Natural killer cell (primary cell): Measurements from ENCODE around the gene KRT31. TPM values are rescaled to one million over a fixed set of nuclear protein-coding genes. Genes with fewer than 3 reads are reported as not detected.
"Not testable (repeated sequence)": the region's sequence is repeated elsewhere in the genome, so short reads cannot be mapped to it uniquely, and the experiment has no call there.

Experiments
- ATAC-seq, 3 donors: fragments of 150-1000 bp in 2 of 3; fragments of 200-7000 bp in 1 of 3; cut with Tn5 transposase; 1 replicate in 1 of 3; 2 replicates in 2 of 3; pipeline ENCODE4 v1.10.0; 2021; ENCODE audit warnings: mild to moderate bottlenecking in 2 of 3, moderate library complexity in 2 of 3
- DNase-seq, 2 donors: peaks; one replicate each; pipeline versions ENCODE4 v3.0.0 to v3.0.0-alpha.2; 2013 to 2021; ENCODE audit warnings: mixed read lengths in 1 of 2
- H3K27ac ChIP-seq: one replicate; pipeline ENCODE4 v1.5.1; 2013; ENCODE audit warnings: mild to moderate bottlenecking, low read length
- H3K27me3 ChIP-seq: one replicate; pipeline ENCODE4 v1.6.1; 2013; ENCODE audit warnings: low read length; ENCODE audit not compliant: control insufficient read depth, insufficient read depth
- H3K36me3 ChIP-seq: one replicate; pipeline ENCODE4 v1.6.1; 2013; ENCODE audit warnings: low read length; ENCODE audit not compliant: control insufficient read depth, insufficient read depth
- H3K4me1 ChIP-seq: one replicate; pipeline ENCODE4 v1.6.1; 2013; ENCODE audit warnings: low read length; ENCODE audit not compliant: control insufficient read depth, insufficient read depth
- H3K4me3 ChIP-seq: one replicate; pipeline ENCODE4 v1.5.1; 2013; ENCODE audit warnings: low read length
- H3K9me3 ChIP-seq: one replicate; pipeline ENCODE4 v1.6.1; 2013; ENCODE audit warnings: low read length; ENCODE audit not compliant: control insufficient read depth, insufficient read depth
- H3K27ac Mint-ChIP-seq, 2 donors: one replicate each; pipeline ENCODE4 v1.8.0; 2022; ENCODE audit warnings: mild to moderate bottlenecking in 2 of 2, mixed read lengths in 2 of 2, moderate library complexity in 1 of 2
- H3K27me3 Mint-ChIP-seq, 2 donors: one replicate each; pipeline ENCODE4 v1.8.0; 2022; ENCODE audit warnings: low read depth in 2 of 2, mixed read lengths in 2 of 2
- H3K36me3 Mint-ChIP-seq: one replicate; pipeline ENCODE4 v1.8.0; 2022; ENCODE audit warnings: mixed read lengths
- H3K4me1 Mint-ChIP-seq, 2 donors: one replicate each; pipeline ENCODE4 v1.8.0; 2022; ENCODE audit warnings: mixed read lengths in 2 of 2
- H3K4me3 Mint-ChIP-seq: one replicate; pipeline ENCODE4 v1.8.0; 2022; ENCODE audit warnings: mild to moderate bottlenecking, moderate library complexity, mixed read lengths
- H3K9me3 Mint-ChIP-seq, 2 donors: one replicate each; pipeline ENCODE4 v1.8.0; 2022; ENCODE audit warnings: mixed read lengths in 2 of 2
- CTCF ChIP-seq: fragments of 200-600 bp; IDR thresholded peaks from one replicate; pipeline ENCODE4 v1.8.0; 2022; ENCODE audit warnings: antibody characterized with exemption
- WGBS: methylation state at CpG from one replicate; pipeline ENCODE4 v1.1.7; 2013; ENCODE audit warnings: missing lambda C conversion rate; ENCODE audit not compliant: insufficient coverage; 5-methylcytosine and 5-hydroxymethylcytosine counted together
- intact Hi-C: fragments of 100-400 bp; cut with micrococcal nuclease; formaldehyde crosslinking; loops from one replicate; pipeline ENCODE4 v1.14.2; 2022
- total RNA-seq, 4 donors: library from RNA; stranded (reverse); fragments of 120-200 nt in 1 of 4; gene quantifications; one replicate each; pipeline versions ENCODE4 v1.2.3 to v1.2.4, GENCODE V29; 2013 to 2022

The KRT31 gene
- total RNA-seq, 3 donors from 2014 or later (not counting 1 experiment from before 2014, with no cell fraction given) = not detected

GRCh38 chr17:41396340-41396739, 1.1 kb downstream of the KRT31 start:
- Histone ChIP-seq H3K27ac (no peak overlapping the region), H3K27me3 (no peaks in the 10 kb centered on the region), H3K4me3 (no peak overlapping the region), H3K9me3 (no peaks in the 10 kb centered on the region), H3K4me1 (no peaks in the 10 kb centered on the region), H3K36me3 (no peaks in the 10 kb centered on the region)
- no peak for ATAC-seq
- TF ChIP-seq CTCF = no peak
- no peak overlapping the region for H3K4me3 Mint-ChIP-seq
- H3K27me3 Mint-ChIP-seq = peaks cover 14 to 24% of the 10 kb centered on the region in 2 donors
- no peak for DNase-seq
- H3K36me3 Mint-ChIP-seq = no peaks in the 10 kb centered on the region
- H3K4me1 Mint-ChIP-seq = no peaks in the 10 kb centered on the region
- intact Hi-C loops = no loop called here
- no peaks in the 10 kb centered on the region for H3K9me3 Mint-ChIP-seq
- H3K27ac Mint-ChIP-seq = no peak overlapping the region
- 94% methylated on average over 7 of the region's 7 CpGs for WGBS

GRCh38 chr17:41395611-41396010, 1.8 kb downstream of the KRT31 start:
- H3K27me3 Mint-ChIP-seq = peaks cover 12 to 20% of the 10 kb centered on the region in 2 donors
- H3K4me1 ChIP-seq = no peaks in the 10 kb centered on the region
- H3K4me1 Mint-ChIP-seq = no peaks in the 10 kb centered on the region
- H3K36me3 Mint-ChIP-seq = no peaks in the 10 kb centered on the region
- no peaks in the 10 kb centered on the region for H3K9me3 ChIP-seq
- intact Hi-C loops = no loop called here
- no peaks in the 10 kb centered on the region for H3K36me3 ChIP-seq
- ATAC-seq (no peak), DNase-seq (no peak)
- H3K27ac ChIP-seq = no peak overlapping the region
- WGBS = 93% methylated on average over 1 of the region's 1 CpG
- H3K4me3 ChIP-seq = no peak overlapping the region
- H3K27ac Mint-ChIP-seq = no peak overlapping the region
- no peaks in the 10 kb centered on the region for H3K27me3 ChIP-seq
- no peak overlapping the region for H3K4me3 Mint-ChIP-seq
- no peak for TF ChIP-seq CTCF
- H3K9me3 Mint-ChIP-seq = no peaks in the 10 kb centered on the region

DNA sequence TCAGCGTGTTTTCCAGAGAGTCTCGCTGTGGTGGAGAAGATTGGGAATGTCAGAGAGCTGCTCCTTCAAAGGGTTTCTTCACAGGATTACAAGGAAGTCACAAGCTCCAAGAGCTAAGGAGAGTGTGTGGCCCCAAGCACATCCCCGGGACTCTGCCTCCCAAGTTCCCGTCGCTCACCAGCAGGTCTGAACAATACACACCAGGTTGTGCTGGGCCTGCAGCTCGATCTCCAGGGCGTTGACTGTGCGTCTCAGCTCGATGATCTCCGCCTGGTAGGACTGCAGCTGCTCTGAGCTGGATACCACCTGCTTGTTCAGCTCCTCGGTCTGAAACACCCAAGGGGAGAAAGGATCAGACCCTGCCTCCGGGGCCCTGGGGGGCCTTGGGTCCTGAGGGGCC, 2.4 kb downstream of the KRT31 start:
- H3K27me3 ChIP-seq, intact Hi-C loops, H3K27ac Mint-ChIP-seq, H3K27ac ChIP-seq, H3K36me3 ChIP-seq, H3K4me3 Mint-ChIP-seq, DNase-seq, H3K4me1 ChIP-seq, H3K4me3 ChIP-seq, H3K9me3 Mint-ChIP-seq, ATAC-seq, H3K36me3 Mint-ChIP-seq, H3K4me1 Mint-ChIP-seq, H3K9me3 ChIP-seq: not testable (repeated sequence)
- H3K27me3 Mint-ChIP-seq = peaks cover 10 to 21% of the 10 kb centered on the region in 2 donors
- 88% methylated on average over 8 of the region's 12 CpGs for WGBS

DNA sequence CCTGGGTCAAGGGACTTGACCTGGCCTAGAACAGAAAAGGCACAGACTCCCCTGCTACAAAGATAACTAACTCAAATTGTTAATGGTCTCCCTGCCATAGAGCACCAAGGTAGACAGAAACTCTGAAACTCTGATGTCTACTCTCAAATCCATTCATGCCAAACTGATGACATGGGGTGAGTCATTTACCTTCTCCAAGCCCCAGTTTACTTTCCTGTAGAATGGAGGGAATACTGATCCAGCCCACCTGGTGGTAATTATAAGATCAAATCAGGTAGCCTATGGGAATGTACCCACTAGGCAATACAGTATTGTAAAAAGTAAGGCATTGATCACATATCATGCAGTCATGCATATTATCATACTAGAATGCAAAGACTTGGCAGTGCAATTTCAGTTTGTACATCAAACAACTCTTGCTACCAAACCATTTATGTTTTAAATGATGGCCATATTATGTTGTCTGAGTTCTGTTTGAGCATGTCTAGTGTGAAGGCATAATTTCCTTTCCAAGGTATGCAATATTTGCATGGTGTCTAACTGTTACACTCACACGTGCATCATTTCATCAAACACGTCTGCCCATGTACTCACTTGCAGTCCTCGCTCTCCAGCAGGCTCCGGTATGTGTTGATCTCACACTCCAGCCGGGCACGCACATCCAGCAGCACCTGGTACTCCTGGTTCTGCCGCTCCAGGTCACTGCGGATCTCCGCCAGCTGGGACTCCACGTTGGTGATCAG, 3.0 kb downstream of the KRT31 start:
- Mint-ChIP-seq H3K27ac (no peak overlapping the region), H3K4me1 (no peaks in the 10 kb centered on the region), H3K36me3 (no peaks in the 10 kb centered on the region), H3K9me3 (no peaks in the 10 kb centered on the region), H3K4me3 (no peak overlapping the region), H3K27me3 (peaks cover 9 to 24% of the 10 kb centered on the region in 2 donors)
- TF ChIP-seq CTCF = no peak
- H3K9me3 ChIP-seq = no peaks in the 10 kb centered on the region
- H3K27me3 ChIP-seq = no peaks in the 10 kb centered on the region
- 92% methylated on average over 10 of the region's 10 CpGs for WGBS
- ATAC-seq (no peak), DNase-seq (no peak)
- no peak overlapping the region for H3K27ac ChIP-seq
- no peak overlapping the region for H3K4me3 ChIP-seq
- no peaks in the 10 kb centered on the region for H3K4me1 ChIP-seq
- no peaks in the 10 kb centered on the region for H3K36me3 ChIP-seq
- intact Hi-C loops = no loop called here
